ENCODE data around the gene GFI1.

DNA sequence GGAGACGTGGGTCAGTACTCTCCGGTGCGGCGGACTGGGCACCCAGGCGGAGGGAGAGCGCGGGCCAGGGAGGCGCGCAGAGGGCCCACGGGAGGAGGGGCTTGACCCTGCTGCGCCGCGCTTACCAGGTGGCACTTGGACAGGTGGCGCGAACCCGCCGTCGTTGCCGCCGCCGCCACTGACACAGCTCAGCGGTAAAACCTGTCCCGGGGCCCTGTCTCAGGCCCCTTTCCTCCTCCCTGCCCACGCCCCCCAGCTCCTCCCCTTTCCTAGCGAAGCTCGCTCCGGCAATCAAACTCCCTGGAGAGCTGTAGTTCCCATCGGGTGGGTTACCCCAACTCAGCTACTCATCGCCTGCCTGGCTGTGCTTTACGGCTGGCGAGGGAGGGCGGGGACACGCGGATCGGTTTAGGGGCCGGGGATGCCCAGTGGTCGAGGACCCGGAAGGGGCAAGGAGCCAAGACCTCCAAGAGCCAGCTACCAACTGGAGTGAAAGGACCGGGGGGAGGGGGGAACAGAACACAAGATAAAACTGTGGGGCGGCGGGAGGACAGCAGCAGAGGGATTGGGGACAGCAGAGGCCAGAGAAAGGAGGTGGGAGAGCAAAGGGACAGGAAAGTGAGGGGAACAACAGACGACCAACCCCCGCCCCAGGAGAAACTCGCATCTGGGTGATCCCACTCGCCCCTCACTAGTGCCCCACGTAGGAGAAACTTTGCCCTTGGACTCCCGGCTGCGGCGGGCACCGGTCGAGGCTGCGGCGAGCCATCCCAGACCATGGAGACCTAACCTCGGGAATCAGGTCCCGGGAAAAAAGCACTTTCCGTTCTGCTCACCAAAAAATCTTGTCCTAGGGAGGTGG is 2.9 kb downstream of the GFI1 start:
- TF ChIP-seq, protein P1, sequence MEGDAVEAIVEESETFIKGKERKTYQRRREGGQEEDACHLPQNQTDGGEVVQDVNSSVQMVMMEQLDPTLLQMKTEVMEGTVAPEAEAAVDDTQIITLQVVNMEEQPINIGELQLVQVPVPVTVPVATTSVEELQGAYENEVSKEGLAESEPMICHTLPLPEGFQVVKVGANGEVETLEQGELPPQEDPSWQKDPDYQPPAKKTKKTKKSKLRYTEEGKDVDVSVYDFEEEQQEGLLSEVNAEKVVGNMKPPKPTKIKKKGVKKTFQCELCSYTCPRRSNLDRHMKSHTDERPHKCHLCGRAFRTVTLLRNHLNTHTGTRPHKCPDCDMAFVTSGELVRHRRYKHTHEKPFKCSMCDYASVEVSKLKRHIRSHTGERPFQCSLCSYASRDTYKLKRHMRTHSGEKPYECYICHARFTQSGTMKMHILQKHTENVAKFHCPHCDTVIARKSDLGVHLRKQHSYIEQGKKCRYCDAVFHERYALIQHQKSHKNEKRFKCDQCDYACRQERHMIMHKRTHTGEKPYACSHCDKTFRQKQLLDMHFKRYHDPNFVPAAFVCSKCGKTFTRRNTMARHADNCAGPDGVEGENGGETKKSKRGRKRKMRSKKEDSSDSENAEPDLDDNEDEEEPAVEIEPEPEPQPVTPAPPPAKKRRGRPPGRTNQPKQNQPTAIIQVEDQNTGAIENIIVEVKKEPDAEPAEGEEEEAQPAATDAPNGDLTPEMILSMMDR (IDR thresholded peaks at IDR 0.05) = no peak
- TF ChIP-seq, protein P2, sequence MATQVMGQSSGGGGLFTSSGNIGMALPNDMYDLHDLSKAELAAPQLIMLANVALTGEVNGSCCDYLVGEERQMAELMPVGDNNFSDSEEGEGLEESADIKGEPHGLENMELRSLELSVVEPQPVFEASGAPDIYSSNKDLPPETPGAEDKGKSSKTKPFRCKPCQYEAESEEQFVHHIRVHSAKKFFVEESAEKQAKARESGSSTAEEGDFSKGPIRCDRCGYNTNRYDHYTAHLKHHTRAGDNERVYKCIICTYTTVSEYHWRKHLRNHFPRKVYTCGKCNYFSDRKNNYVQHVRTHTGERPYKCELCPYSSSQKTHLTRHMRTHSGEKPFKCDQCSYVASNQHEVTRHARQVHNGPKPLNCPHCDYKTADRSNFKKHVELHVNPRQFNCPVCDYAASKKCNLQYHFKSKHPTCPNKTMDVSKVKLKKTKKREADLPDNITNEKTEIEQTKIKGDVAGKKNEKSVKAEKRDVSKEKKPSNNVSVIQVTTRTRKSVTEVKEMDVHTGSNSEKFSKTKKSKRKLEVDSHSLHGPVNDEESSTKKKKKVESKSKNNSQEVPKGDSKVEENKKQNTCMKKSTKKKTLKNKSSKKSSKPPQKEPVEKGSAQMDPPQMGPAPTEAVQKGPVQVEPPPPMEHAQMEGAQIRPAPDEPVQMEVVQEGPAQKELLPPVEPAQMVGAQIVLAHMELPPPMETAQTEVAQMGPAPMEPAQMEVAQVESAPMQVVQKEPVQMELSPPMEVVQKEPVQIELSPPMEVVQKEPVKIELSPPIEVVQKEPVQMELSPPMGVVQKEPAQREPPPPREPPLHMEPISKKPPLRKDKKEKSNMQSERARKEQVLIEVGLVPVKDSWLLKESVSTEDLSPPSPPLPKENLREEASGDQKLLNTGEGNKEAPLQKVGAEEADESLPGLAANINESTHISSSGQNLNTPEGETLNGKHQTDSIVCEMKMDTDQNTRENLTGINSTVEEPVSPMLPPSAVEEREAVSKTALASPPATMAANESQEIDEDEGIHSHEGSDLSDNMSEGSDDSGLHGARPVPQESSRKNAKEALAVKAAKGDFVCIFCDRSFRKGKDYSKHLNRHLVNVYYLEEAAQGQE (IDR thresholded peaks at IDR 0.05; ENCODE audit: insufficient read depth in 1 of 2, low read depth in 2 of 2, low read length in 1 of 2) = no peak
- no peak for TF ChIP-seq POLR2AphosphoS5 (IDR thresholded peaks at IDR 0.05; ENCODE audit: low read depth, low read length)
